HG02610 (cell line): ENCODE measurements around the gene PIGH.
"Not testable (repeated sequence)": the region's sequence is repeated elsewhere in the genome, so short reads cannot be mapped to it uniquely, and the experiment has no call there.

Experiments used
- ATAC-seq: cut with Tn5 transposase; IDR thresholded peaks from one replicate; pipeline ENCODE4 v1.9.1; 2021; ENCODE audit warnings: mild to moderate bottlenecking, moderate library complexity; ENCODE audit not compliant: unreplicated experiment

The PIGH gene

DNA sequence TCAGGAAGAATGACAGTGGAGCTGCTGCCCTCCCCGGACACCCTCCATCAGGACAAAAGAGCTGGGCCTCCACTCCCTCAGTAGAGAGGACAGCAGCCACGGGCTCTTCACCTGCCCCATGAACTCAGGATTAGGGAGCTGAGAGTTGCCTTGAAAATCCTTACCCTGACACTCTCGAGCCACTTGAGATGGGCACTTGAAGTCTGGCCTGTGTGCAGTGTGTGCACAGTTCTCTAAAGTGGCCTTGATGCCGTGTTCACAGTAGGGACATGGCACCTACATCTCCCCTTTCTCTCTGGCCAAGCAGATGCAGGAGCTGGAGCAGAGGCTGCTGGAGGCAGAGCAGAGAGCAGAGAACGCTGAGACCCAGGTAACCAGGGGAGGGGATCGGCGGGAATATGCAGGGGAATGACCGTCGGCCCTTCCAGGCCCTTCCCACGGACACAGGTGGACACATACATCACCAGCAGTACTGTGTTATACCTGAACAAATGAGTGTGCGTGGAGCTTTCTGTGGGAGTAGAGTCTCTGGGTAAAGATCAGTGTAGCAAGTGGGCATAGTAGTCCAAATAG is 44.5 kb downstream of the PIGH start:
- ATAC-seq: no peak

DNA sequence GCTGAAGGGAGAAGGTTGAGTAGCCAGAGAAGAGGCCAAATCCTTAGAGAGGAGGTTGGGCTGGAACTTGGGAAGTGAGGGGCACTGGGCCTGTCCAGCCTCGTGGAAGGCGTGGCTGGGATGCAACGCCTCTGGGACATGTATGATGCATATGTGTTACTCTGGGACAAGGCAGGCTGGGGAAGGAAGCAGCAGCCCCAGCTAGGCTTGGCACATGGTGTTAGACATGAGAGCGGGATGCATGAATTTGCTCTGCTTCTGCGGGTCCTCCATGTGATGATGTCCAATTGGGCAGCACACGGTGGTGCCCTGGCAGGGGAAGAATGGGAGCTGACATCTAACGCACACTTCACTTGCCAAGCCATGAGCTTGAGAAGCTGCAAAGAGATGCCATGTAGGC is 45.7 kb downstream of the PIGH start:
- no peak for ATAC-seq

DNA sequence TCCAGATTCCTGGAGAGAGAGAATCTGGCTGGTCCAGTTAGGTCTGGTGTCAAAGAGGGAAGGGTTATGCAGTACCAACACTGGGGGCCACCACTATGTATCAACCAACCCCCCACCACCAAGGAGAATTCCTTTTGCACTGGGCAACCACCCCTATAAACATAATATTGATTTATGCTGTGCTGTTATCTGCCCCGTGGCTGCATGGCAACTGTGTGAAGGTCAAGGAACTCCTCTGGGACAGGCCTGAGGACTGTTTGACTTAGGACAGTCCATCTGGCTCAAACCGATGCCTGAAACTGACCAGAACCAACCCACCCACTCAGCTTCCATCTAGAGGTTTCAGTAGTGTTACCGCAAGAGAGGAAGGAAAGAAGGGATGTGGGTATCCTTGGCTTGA is 46.5 kb downstream of the PIGH start:
- no peak for ATAC-seq

DNA sequence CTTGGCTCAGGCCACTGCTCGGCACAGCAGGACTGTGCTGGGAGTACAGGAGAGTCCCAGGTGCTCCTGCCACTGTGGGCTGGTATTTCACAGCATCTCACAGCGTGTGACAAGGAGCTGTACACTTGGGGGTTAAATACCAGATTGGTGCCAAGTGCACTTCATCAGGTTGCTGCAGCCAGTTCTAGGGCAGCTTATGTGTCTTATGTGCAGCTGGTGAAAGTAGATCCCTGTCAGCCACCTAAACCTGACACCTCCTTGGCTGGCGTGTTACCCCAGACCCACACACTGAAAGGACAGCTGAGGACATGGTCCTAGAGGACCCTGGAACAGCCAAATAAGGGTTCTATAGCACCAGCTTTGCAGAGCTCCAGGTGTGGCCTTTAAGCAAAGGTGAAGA is 48.1 kb downstream of the PIGH start:
- no peak for ATAC-seq

DNA sequence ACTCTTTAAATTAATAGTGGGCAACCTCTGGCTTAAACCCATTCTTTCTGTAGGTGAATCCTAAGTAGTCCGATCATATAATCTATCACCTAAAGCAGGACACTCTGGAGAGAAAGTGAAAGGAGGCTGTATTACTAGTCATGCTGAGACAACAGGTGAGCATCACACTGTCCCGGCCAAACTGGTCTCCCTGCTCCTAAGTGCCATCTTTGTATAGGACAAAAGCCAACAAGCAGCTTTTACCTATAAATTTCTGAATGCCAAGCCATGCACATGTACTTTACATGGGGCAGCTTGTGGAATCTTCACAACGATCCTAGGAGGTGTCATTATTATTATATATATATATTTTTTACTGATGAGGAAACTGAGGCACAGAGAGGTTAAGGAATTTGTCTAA is 48.9 kb downstream of the PIGH start:
- ATAC-seq: no peak

DNA sequence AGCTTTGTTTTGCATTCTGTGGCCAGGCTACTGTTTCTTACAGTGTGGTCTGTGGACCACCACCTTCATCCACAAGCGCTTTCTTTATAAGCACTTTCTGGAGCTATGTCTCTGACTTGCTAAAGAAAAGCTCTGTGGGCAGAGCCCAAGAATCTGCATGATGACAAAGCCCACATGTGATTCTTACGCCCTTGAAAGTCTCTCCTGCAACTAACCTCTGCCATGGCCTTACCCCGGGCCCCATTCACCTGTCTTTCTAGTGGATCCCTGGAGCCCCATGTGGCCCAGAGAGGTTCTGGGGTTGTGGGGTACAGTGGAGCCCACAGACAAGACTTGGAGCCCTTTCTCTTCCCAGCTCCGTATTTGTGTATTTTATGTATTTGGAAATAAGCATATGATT is 50.3 kb downstream of the PIGH start:
- ATAC-seq: no peak

DNA sequence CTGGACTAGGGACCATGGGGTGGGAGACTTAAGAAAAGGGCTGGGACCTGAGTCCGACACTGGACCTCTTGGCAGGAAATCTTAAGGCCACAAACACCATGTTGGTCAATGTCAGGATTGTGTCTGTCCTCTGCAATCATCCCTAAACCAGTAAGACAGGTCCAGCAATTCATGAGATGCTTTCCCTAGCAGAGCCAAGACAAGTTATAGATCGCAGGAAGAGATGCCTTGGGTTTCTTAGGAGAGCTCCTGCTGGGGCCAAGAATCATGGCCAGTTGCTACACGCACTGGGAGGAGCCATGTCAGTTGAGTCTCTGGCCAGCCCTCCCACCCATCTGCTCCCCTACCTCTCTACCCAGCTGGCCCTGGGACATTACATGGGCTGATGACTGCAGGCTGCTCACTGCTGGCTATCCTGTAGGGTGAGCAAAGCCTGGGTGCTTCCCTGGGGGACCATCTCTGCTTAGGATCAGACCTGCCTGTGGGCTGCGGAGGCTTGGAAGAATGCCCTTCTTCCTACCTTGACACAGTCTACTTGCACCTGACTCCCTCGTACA is 52.8 kb downstream of the PIGH start:
- ATAC-seq: no peak

DNA sequence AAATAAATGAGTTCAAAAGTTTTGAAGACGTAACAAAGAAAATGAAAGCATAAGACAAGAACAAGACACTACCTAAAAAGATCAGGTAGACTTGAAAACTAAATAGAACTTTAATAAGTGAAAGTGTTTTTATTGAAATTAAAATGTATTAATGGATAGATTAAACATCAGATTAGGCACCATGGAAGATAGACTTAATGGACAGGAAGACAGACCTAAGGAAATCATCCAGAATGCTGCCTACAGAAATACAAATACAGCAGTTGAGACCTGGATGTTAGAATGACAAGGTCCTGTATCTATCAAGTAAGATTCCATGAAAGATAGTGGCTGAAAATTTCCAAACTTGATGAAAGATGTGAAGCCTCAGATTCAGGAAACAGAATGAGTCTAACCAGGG is 55.5 kb downstream of the PIGH start:
- ATAC-seq: no peak

DNA sequence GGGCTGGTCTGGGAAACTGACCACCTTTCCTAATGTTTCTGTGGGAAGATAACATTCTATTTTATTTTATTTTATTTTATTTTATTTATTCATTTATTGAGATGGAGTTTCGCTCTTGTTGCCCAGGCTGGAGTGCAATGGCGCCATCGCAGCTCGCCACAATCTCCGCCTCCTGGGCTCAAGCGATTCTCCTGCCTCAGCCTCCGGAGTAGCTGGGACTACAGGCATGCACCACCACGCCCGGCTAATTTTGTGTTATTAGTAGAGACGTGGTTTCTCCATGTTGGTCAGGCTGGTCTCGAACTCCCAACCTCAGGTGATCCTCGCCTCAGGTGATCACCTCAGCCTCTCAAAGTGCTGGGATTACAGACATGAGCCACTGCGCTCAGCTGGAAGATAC is 57.4 kb downstream of the PIGH start:
- ATAC-seq: not testable (repeated sequence)

DNA sequence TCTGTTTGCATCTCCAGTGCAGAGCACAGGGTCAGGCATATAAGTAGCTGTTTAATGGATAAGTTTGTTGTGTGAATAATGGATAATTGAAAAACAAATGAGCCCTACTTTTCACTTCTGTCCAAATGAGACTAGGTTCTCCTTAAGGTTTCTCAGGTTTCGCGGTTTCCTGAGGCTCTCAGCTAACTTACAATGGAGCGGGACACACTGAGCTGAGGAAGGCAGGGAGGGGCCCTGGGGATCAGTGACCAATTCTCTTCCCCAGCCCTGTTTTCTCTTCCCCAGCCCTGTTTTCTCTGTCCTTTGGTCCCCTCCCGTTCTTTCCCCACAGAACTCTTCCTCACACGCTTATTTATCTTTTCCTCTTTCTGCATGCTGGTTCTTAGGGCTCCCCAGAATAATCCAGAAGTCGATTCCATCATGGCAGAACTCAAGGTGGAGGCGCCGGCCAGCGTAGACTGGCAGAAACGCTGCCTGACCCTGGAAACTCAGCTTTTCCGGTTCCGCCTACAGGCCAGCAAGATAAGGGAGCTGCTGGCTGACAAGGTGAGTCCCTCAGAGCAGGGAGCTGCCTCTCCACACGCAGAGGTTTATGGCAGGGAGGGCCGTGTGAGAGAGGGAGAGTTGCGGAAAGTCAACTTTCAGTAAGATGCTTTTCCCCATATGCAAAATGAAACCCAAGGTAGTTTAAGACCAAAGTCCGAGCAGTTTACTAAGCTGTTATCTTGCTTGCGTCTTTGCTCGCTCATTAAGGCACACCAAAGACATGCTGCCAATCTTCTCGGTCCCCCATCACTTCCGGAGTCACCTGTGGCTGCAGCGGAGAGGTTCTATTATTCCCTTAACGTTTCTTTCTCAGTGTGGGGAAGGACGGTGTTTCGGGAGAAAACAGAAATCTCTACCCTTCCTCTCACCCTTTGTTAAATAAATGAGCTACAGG is 58.4 kb downstream of the PIGH start:
- no peak for ATAC-seq
